ENCODE data around the gene IRS1.

- no peak for TF ChIP-seq CTCF (conservative IDR thresholded peaks at IDR 0.05 in 1 of 2, IDR thresholded peaks at IDR 0.05 in 1 of 2; ENCODE audit: extremely low read depth in 1 of 2, insufficient read depth in 1 of 2, low read depth in 1 of 2, low read length in 2 of 2)
- TF ChIP-seq EZH2 (IDR thresholded peaks at IDR 0.05; ENCODE audit: borderline replicate concordance, low read length) = no peak
Measured at GRCh38 chr2:226707499-226707898, 92.1 kb downstream of the IRS1 start.
